ENCODE results near the gene PPM1H.
"Not testable (repeated sequence)": the region's sequence is repeated elsewhere in the genome, so short reads cannot be mapped to it uniquely, and the experiment has no call there.

Gene PPM1H

GRCh38 chr12:62761658-62762057 is 173.3 kb downstream of the PPM1H start:
- DNase-seq: no peak

GRCh38 chr12:62760779-62761178 is 174.2 kb downstream of the PPM1H start:
- DNase-seq: no peak

- not testable (repeated sequence) for DNase-seq
Measured at GRCh38 chr12:62760341-62760740, 174.6 kb downstream of the PPM1H start.

GRCh38 chr12:62758216-62758615 is 176.7 kb downstream of the PPM1H start:
- DNase-seq: no peak

- DNase-seq: no peak
Measured at GRCh38 chr12:62757048-62757447, 177.9 kb downstream of the PPM1H start.

GRCh38 chr12:62754706-62755105 is 180.2 kb downstream of the PPM1H start:
- DNase-seq: no peak

GRCh38 chr12:62751810-62752155 is 183.2 kb downstream of the PPM1H start:
- DNase-seq: no peak

GRCh38 chr12:62750941-62751809 is 183.8 kb downstream of the PPM1H start:
- no peak for DNase-seq

- DNase-seq: no peak
Measured at GRCh38 chr12:62749586-62749985, 185.4 kb downstream of the PPM1H start.

- peak; percentile 33 for DNase-seq
Measured at GRCh38 chr12:62748941-62749468, 185.9 kb downstream of the PPM1H start.

GRCh38 chr12:62744551-62744950 is 190.4 kb downstream of the PPM1H start:
- DNase-seq: peak; percentile 83

- DNase-seq: no peak
Measured at GRCh38 chr12:62739266-62740015, 195.5 kb downstream of the PPM1H start.

- DNase-seq: no peak
Measured at GRCh38 chr12:62738616-62739015, 196.3 kb downstream of the PPM1H start.

GRCh38 chr12:62738105-62738504 is 196.8 kb downstream of the PPM1H start:
- DNase-seq: no peak

- no peak for DNase-seq
Measured at GRCh38 chr12:62737615-62738014, 197.3 kb downstream of the PPM1H start.

- no peak for DNase-seq
Measured at GRCh38 chr12:62737188-62737587, 197.8 kb downstream of the PPM1H start.

GRCh38 chr12:62736596-62736995 is 198.4 kb downstream of the PPM1H start:
- DNase-seq: no peak

- DNase-seq: peak; percentile 94
Measured at GRCh38 chr12:62732861-62733427, 202.0 kb downstream of the PPM1H start.

- peak; percentile 78 for DNase-seq
Measured at GRCh38 chr12:62731055-62731820, 203.7 kb downstream of the PPM1H start.

- no peak for DNase-seq
Measured at GRCh38 chr12:62730649-62731048, 204.3 kb downstream of the PPM1H start.

- DNase-seq: not testable (repeated sequence)
Measured at GRCh38 chr12:62729579-62730544, 205.1 kb downstream of the PPM1H start.

GRCh38 chr12:62728741-62729140 is 206.2 kb downstream of the PPM1H start:
- peak; percentile 70 for DNase-seq

Measured in suppressor macrophage treated with lipopolysaccharide for 4 hours (primary cell).